ENCODE results near the gene LTBP1.
"Not testable (repeated sequence)": the region's sequence is repeated elsewhere in the genome, so short reads cannot be mapped to it uniquely, and the experiment has no call there.

Gene LTBP1

GRCh38 chr2:33146102-33146501, 199.3 kb downstream of the LTBP1 start:
- no peak overlapping the region for H3K4me3 Mint-ChIP-seq
- H3K4me1 Mint-ChIP-seq = no peaks in the 10 kb centered on the region
- H3K27ac Mint-ChIP-seq = no peak overlapping the region
- DNase-seq (ENCODE audit: low spot score in 2 of 2) (no peak), ATAC-seq (no peak)
- no peaks in the 10 kb centered on the region for H3K9me3 Mint-ChIP-seq
- H3K36me3 Mint-ChIP-seq = no peaks in the 10 kb centered on the region

GRCh38 chr2:33153008-33153407, 206.3 kb downstream of the LTBP1 start:
- Mint-ChIP-seq H3K9me3 (no peaks in the 10 kb centered on the region), H3K27ac (no peak overlapping the region), H3K36me3 (no peaks in the 10 kb centered on the region), H3K4me1 (no peaks in the 10 kb centered on the region), H3K4me3 (no peak overlapping the region)
- no peak for ATAC-seq
- DNase-seq (ENCODE audit: low spot score in 2 of 2) = no peak

GRCh38 chr2:33158482-33159003, 211.8 kb downstream of the LTBP1 start:
- H3K4me3 Mint-ChIP-seq = no peak overlapping the region
- H3K9me3 Mint-ChIP-seq = no peaks in the 10 kb centered on the region
- DNase-seq (ENCODE audit: low spot score in 2 of 2) = no peak
- no peak for ATAC-seq
- no peaks in the 10 kb centered on the region for H3K4me1 Mint-ChIP-seq
- H3K27ac Mint-ChIP-seq = no peak overlapping the region
- no peaks in the 10 kb centered on the region for H3K36me3 Mint-ChIP-seq

GRCh38 chr2:33160191-33160590, 213.4 kb downstream of the LTBP1 start:
- no peak overlapping the region for H3K4me3 Mint-ChIP-seq
- no peak for DNase-seq (ENCODE audit: low spot score in 2 of 2)
- no peak overlapping the region for H3K27ac Mint-ChIP-seq
- ATAC-seq = no peak
- no peaks in the 10 kb centered on the region for H3K9me3 Mint-ChIP-seq
- H3K4me1 Mint-ChIP-seq = no peaks in the 10 kb centered on the region
- H3K36me3 Mint-ChIP-seq = no peaks in the 10 kb centered on the region

- ATAC-seq = no peak
- H3K36me3 Mint-ChIP-seq = no peaks in the 10 kb centered on the region
- no peak overlapping the region for H3K4me3 Mint-ChIP-seq
- H3K4me1 Mint-ChIP-seq = no peaks in the 10 kb centered on the region
- no peak for DNase-seq (ENCODE audit: low spot score in 2 of 2)
- no peaks in the 10 kb centered on the region for H3K9me3 Mint-ChIP-seq
- no peak overlapping the region for H3K27ac Mint-ChIP-seq
Measured at GRCh38 chr2:33166287-33166881, 219.6 kb downstream of the LTBP1 start.

GRCh38 chr2:33167622-33168245, 221.0 kb downstream of the LTBP1 start:
- no peaks in the 10 kb centered on the region for H3K9me3 Mint-ChIP-seq
- DNase-seq (ENCODE audit: low spot score in 2 of 2) = no peak
- no peaks in the 10 kb centered on the region for H3K4me1 Mint-ChIP-seq
- no peaks in the 10 kb centered on the region for H3K36me3 Mint-ChIP-seq
- H3K4me3 Mint-ChIP-seq = no peak overlapping the region
- no peak for ATAC-seq
- H3K27ac Mint-ChIP-seq = no peak overlapping the region

- Mint-ChIP-seq H3K4me3 (no peak overlapping the region), H3K4me1 (no peaks in the 10 kb centered on the region), H3K9me3 (no peaks in the 10 kb centered on the region), H3K27ac (no peak overlapping the region), H3K36me3 (no peaks in the 10 kb centered on the region)
- DNase-seq (ENCODE audit: low spot score in 2 of 2) = no peak
- no peak for ATAC-seq
Measured at GRCh38 chr2:33168425-33168824, 221.7 kb downstream of the LTBP1 start.

- Mint-ChIP-seq H3K27ac (no peak overlapping the region), H3K36me3 (no peaks in the 10 kb centered on the region), H3K9me3 (no peaks in the 10 kb centered on the region), H3K4me1 (no peaks in the 10 kb centered on the region), H3K4me3 (no peak overlapping the region)
- ATAC-seq (no peak), DNase-seq (ENCODE audit: low spot score in 2 of 2) (no peak)
Measured at GRCh38 chr2:33168922-33169321, 222.2 kb downstream of the LTBP1 start.

GRCh38 chr2:33170251-33170650, 223.5 kb downstream of the LTBP1 start:
- not testable (repeated sequence) for H3K4me1 Mint-ChIP-seq; H3K9me3 Mint-ChIP-seq; H3K4me3 Mint-ChIP-seq; ATAC-seq; DNase-seq (ENCODE audit: low spot score in 2 of 2); H3K36me3 Mint-ChIP-seq; H3K27ac Mint-ChIP-seq

GRCh38 chr2:33177627-33178026, 230.9 kb downstream of the LTBP1 start:
- DNase-seq (ENCODE audit: low spot score in 2 of 2) = no peak
- no peak for ATAC-seq
- Mint-ChIP-seq H3K27ac (no peak overlapping the region), H3K4me3 (no peak overlapping the region), H3K4me1 (no peaks in the 10 kb centered on the region), H3K9me3 (no peaks in the 10 kb centered on the region), H3K36me3 (no peaks in the 10 kb centered on the region)

- Mint-ChIP-seq H3K27ac (no peak overlapping the region), H3K4me3 (no peak overlapping the region), H3K4me1 (no peaks in the 10 kb centered on the region), H3K36me3 (no peaks in the 10 kb centered on the region), H3K9me3 (no peaks in the 10 kb centered on the region)
- DNase-seq (ENCODE audit: low spot score in 2 of 2) (no peak), ATAC-seq (no peak)
Measured at GRCh38 chr2:33178209-33178608, 231.5 kb downstream of the LTBP1 start.

- no peaks in the 10 kb centered on the region for H3K36me3 Mint-ChIP-seq
- no peak overlapping the region for H3K4me3 Mint-ChIP-seq
- DNase-seq (ENCODE audit: low spot score in 2 of 2) (no peak), ATAC-seq (no peak)
- H3K9me3 Mint-ChIP-seq = no peaks in the 10 kb centered on the region
- no peaks in the 10 kb centered on the region for H3K4me1 Mint-ChIP-seq
- H3K27ac Mint-ChIP-seq = no peak overlapping the region
Measured at GRCh38 chr2:33180915-33181314, 234.2 kb downstream of the LTBP1 start.

- no peaks in the 10 kb centered on the region for H3K4me1 Mint-ChIP-seq
- DNase-seq (ENCODE audit: low spot score in 2 of 2) = no peak
- no peaks in the 10 kb centered on the region for H3K9me3 Mint-ChIP-seq
- H3K27ac Mint-ChIP-seq = no peak overlapping the region
- no peak overlapping the region for H3K4me3 Mint-ChIP-seq
- H3K36me3 Mint-ChIP-seq = no peaks in the 10 kb centered on the region
- no peak for ATAC-seq
Measured at GRCh38 chr2:33181466-33181865, 234.7 kb downstream of the LTBP1 start.

GRCh38 chr2:33184041-33184440, 237.3 kb downstream of the LTBP1 start:
- H3K27ac Mint-ChIP-seq = no peak overlapping the region
- ATAC-seq = no peak
- no peak overlapping the region for H3K4me3 Mint-ChIP-seq
- no peaks in the 10 kb centered on the region for H3K36me3 Mint-ChIP-seq
- no peaks in the 10 kb centered on the region for H3K4me1 Mint-ChIP-seq
- DNase-seq (ENCODE audit: low spot score in 2 of 2) = no peak
- no peaks in the 10 kb centered on the region for H3K9me3 Mint-ChIP-seq

- Mint-ChIP-seq H3K9me3 (no peaks in the 10 kb centered on the region), H3K4me3 (no peak overlapping the region), H3K36me3 (no peaks in the 10 kb centered on the region), H3K27ac (no peak overlapping the region), H3K4me1 (no peaks in the 10 kb centered on the region)
- ATAC-seq = no peak
- no peak for DNase-seq (ENCODE audit: low spot score in 2 of 2)
Measured at GRCh38 chr2:33186937-33187336, 240.2 kb downstream of the LTBP1 start.

- no peak for DNase-seq (ENCODE audit: low spot score in 2 of 2)
- no peak for ATAC-seq
- Mint-ChIP-seq H3K4me3 (no peak overlapping the region), H3K9me3 (no peaks in the 10 kb centered on the region), H3K4me1 (no peaks in the 10 kb centered on the region), H3K27ac (no peak overlapping the region), H3K36me3 (no peaks in the 10 kb centered on the region)
Measured at GRCh38 chr2:33188799-33189198, 242.0 kb downstream of the LTBP1 start.
